ENCODE results near the gene PDZRN3. TPM values are rescaled to one million over a fixed set of nuclear protein-coding genes. Genes with fewer than 3 reads are reported as not detected.
A peak's percentile ranks its signal among the peaks of the same experiment; 100 is the strongest.

PDZRN3 gene
- total RNA-seq, 8 experiments from 2014 or later, result 13.0 to 99.9 (median 18.9) TPM

GRCh38 chr3:73427048-73427706, 197.6 kb downstream of the PDZRN3 start:
- peak in 4 of 8 experiments; percentile 29 to 39 (median 32) for ATAC-seq (replicated peaks in 6 of 8)
- Histone ChIP-seq H3K4me3 (no peak overlapping the region), H3K27ac (no peak overlapping the region), H3K4me1 (replicated peaks in 1 of 2) (peaks cover 24% of the 10 kb centered on the region in 2 donors)
- WGBS, 10 experiments, result 40 to 93% (median 74%) methylated on average over 1 to 9 of the region's 11 CpGs; no CpG with 5 or more reads in 3 of the 10 experiments
- in situ Hi-C loops (cut with MboI; ENCODE audit: low pct_unique_long_range_greater_than_20kb in 2 of 9, low sequenced_read_pairs in 9 of 9, unreplicated experiment in 9 of 9), result loop anchor here in 1 of 9 experiments (25.0 kb wide), 1 partner anchor 315 kb away; no protein-coding TSS in a partner anchor

GRCh38 chr3:73426606-73427005, 198.1 kb downstream of the PDZRN3 start:
- WGBS, 10 experiments, result 0 to 87% (median 68%) methylated on average over 1 to 7 of the region's 7 CpGs; no CpG with 5 or more reads in 2 of the 10 experiments
- peak in 2 of 8 experiments; percentile 31 to 64 for ATAC-seq (replicated peaks in 6 of 8)
- in situ Hi-C loops (cut with MboI; ENCODE audit: low pct_unique_long_range_greater_than_20kb in 2 of 9, low sequenced_read_pairs in 9 of 9, unreplicated experiment in 9 of 9), result loop anchor here in 1 of 9 experiments (25.0 kb wide), 1 partner anchor 314 kb away; no protein-coding TSS in a partner anchor
- peaks cover 19 to 21% of the 10 kb centered on the region in 2 donors for H3K4me1 ChIP-seq (replicated peaks in 1 of 2)
- no peak overlapping the region for H3K27ac ChIP-seq
- no peak overlapping the region for H3K4me3 ChIP-seq

DNA sequence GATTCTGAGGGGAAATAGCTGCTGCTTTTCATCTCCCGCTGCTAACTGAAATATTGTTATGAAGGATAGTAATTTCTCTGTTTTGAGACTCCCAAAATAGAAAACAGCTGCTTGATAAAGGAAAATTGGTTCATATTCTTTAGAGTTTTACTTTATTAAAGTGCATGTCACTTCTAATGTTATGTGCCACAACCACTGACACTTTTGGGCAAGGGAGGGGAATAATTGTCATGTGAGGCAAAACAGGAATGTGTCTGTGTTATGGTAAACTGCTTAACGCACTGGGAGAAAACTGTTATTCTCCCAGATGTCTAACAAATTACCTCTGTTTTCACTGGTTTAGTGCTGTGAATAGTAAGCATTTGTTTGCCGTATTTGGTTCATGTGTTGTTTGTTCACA, 201.6 kb downstream of the PDZRN3 start:
- 14 to 96% (median 80%) methylated on average over 1 to 3 of the region's 3 CpGs; no CpG with 5 or more reads in 1 of the 10 experiments for WGBS, 10 experiments
- in situ Hi-C loops (cut with MboI; ENCODE audit: low pct_unique_long_range_greater_than_20kb in 2 of 9, low sequenced_read_pairs in 9 of 9, unreplicated experiment in 9 of 9), result no loop called here
- peaks cover 24 to 26% of the 10 kb centered on the region in 2 donors for H3K4me1 ChIP-seq (replicated peaks in 1 of 2)
- no peak overlapping the region for H3K27ac ChIP-seq
- ATAC-seq (replicated peaks in 6 of 8), result no peak
- H3K4me3 ChIP-seq, result no peak overlapping the region

DNA sequence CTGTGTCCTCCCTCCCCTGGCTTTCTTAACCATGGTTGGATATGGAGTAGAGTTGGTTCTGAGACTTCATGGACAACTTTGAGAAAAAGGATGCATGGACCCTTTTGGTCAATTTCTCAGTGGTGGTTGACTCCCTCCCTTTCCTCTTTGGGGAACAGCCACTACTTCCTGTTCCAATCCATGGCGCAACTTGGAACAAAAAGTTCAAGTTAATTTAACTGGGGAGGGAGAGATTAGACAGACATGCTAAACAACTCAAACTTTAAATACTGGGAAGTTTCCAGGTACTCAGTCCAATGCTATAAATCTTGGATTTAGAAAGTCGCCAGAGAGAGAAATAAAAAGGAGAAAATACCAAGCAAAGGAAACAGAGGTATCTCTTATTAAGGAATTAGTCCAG, 202.2 kb downstream of the PDZRN3 start:
- no peak for ATAC-seq (replicated peaks in 6 of 8)
- Histone ChIP-seq H3K4me1 (replicated peaks in 1 of 2) (peaks cover 25% of the 10 kb centered on the region in 2 donors), H3K4me3 (no peak overlapping the region), H3K27ac (no peak overlapping the region)
- WGBS, 10 experiments, result 0 to 100% (median 87%) methylated on average over 1 to 2 of the region's 2 CpGs; no CpG with 5 or more reads in 1 of the 10 experiments
- in situ Hi-C loops (cut with MboI; ENCODE audit: low pct_unique_long_range_greater_than_20kb in 2 of 9, low sequenced_read_pairs in 9 of 9, unreplicated experiment in 9 of 9), result no loop called here

DNA sequence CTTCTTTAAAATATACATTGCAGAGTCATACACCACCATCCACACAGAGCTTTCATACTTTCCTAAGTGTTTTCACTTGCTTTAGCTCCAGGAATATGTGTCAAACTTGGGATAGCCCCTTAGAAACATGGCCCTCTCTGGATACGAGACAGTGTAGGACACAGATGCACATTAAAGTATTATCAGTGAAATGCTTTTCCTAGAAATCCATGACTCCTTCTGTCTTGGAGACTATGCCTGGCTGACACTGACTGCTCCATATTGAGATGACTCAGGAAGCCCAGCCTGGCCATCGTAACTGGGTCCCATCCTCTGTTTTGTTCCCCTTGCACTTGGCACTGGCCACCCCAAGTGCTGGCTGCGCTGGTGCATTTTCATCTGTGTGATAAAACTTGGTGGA, 204.8 kb downstream of the PDZRN3 start:
- H3K4me1 ChIP-seq (replicated peaks in 1 of 2), result peaks cover 13 to 14% of the 10 kb centered on the region in 2 donors
- WGBS, 10 experiments, result 29 to 100% (median 85%) methylated on average over 1 to 3 of the region's 3 CpGs; no CpG with 5 or more reads in 2 of the 10 experiments
- in situ Hi-C loops (cut with MboI; ENCODE audit: low pct_unique_long_range_greater_than_20kb in 2 of 9, low sequenced_read_pairs in 9 of 9, unreplicated experiment in 9 of 9), result no loop called here
- no peak overlapping the region for H3K4me3 ChIP-seq
- peak in 1 of 8 experiments; percentile 20 for ATAC-seq (replicated peaks in 6 of 8)
- no peak overlapping the region for H3K27ac ChIP-seq

DNA sequence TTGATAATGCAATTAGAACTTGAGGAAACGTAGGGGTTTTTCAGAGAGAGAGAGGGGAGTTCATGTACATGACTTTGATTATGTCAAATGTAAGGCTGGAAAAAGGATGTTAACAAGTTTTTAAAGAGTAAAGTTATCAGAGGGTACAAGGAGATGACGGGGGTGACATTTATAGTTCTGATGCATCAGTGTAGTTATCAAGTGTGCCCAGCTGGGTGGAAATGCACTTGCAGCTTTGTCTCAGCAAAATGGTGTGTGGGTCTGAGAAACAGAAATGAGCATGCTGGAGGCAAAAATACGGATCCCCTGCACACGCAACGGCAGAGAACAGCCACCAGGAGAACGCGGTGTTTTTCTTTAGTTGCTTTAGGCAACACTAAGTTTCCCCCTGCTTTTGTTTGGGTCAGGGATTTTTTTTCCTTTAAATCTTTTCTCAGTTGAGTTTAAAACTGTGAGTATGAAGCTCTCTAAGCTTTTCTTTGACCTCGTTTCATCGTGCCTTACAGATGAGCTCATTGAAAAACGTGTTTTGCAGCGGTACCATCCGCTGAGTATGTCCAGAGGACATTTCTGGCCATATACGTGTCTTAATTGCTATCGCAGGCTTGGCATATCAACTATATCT, 205.4 kb downstream of the PDZRN3 start:
- H3K4me1 ChIP-seq (replicated peaks in 1 of 2), result peaks cover 13 to 14% of the 10 kb centered on the region in 2 donors
- no peak overlapping the region for H3K27ac ChIP-seq
- in situ Hi-C loops (cut with MboI; ENCODE audit: low pct_unique_long_range_greater_than_20kb in 2 of 9, low sequenced_read_pairs in 9 of 9, unreplicated experiment in 9 of 9), result no loop called here
- no peak overlapping the region for H3K4me3 ChIP-seq
- ATAC-seq (replicated peaks in 6 of 8), result peak in 3 of 8 experiments; percentile 11 to 56 (median 44)
- WGBS, 10 experiments, result 4 to 92% (median 78%) methylated on average over 2 to 14 of the region's 14 CpGs

- H3K4me1 ChIP-seq (replicated peaks in 1 of 2), result peaks cover 13 to 14% of the 10 kb centered on the region in 2 donors
- no peak overlapping the region for H3K27ac ChIP-seq
- in situ Hi-C loops (cut with MboI; ENCODE audit: low pct_unique_long_range_greater_than_20kb in 2 of 9, low sequenced_read_pairs in 9 of 9, unreplicated experiment in 9 of 9), result no loop called here
- H3K4me3 ChIP-seq, result no peak overlapping the region
- WGBS, 10 experiments, result 55 to 83% (median 71%) methylated on average over 2 to 4 of the region's 4 CpGs; no CpG with 5 or more reads in 1 of the 10 experiments
- ATAC-seq (replicated peaks in 6 of 8), result no peak
Measured at GRCh38 chr3:73418681-73419080, 206.1 kb downstream of the PDZRN3 start.

GRCh38 chr3:73415118-73415517, 209.6 kb downstream of the PDZRN3 start:
- no peak overlapping the region for H3K4me3 ChIP-seq
- in situ Hi-C loops (cut with MboI; ENCODE audit: low pct_unique_long_range_greater_than_20kb in 2 of 9, low sequenced_read_pairs in 9 of 9, unreplicated experiment in 9 of 9), result no loop called here
- no peak overlapping the region for H3K27ac ChIP-seq
- no peak for ATAC-seq (replicated peaks in 6 of 8)
- H3K4me1 ChIP-seq (replicated peaks in 1 of 2), result peaks cover 13 to 16% of the 10 kb centered on the region in 2 donors
- WGBS, 10 experiments, result 91 to 100% (median 97%) methylated on average over 1 to 2 of the region's 2 CpGs; no CpG with 5 or more reads in 2 of the 10 experiments

DNA sequence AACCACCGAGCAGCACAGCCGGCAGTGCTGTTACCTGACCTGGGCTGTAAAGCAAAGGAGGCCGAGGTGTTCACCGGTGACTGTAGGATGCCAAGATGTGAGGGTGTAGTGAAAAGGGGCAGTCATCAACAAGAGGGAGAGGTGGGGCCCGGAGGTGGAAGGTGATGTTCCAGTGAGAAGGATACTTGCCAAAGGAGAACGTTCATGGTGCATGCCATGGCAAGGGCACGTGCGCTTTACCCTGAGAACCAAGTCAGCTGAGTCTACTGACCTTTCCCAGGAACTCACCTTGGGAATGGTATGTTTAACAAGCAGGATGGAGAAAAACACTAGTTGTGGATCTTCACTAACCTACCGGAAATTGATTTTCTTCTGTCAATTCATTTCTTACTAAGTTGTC, 211.1 kb downstream of the PDZRN3 start:
- WGBS, 10 experiments, result 69 to 100% (median 96%) methylated on average over 1 to 5 of the region's 9 CpGs; no CpG with 5 or more reads in 5 of the 10 experiments

DNA sequence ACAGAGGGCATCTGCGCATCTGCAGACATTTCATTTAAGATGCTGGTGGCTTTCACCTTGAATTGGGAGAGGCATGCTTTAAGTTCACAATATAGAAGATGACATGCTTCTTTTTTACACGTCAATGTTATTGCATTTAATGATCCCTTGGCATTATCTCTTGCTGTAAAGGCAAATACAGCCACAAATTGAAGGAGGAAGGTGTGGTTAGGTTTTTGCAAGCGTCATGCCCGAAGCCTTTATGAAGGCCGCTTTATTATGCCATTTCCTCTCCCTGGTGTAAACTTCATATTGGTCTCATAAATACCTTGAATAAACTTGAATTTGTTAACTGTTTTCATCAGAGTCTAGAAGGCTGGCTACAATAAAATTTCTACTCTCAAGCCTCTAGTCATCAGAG, 212.7 kb downstream of the PDZRN3 start:
- no peak for ATAC-seq (replicated peaks in 6 of 8)
- in situ Hi-C loops (cut with MboI; ENCODE audit: low pct_unique_long_range_greater_than_20kb in 2 of 9, low sequenced_read_pairs in 9 of 9, unreplicated experiment in 9 of 9), result no loop called here
- Histone ChIP-seq H3K4me3 (no peak overlapping the region), H3K27ac (no peak overlapping the region), H3K4me1 (replicated peaks in 1 of 2) (peaks cover 5 to 21% of the 10 kb centered on the region in 2 donors)
- WGBS, 10 experiments, result 75 to 100% (median 93%) methylated on average over 1 to 5 of the region's 5 CpGs; no CpG with 5 or more reads in 1 of the 10 experiments

More for the DNA sequence above, 211.1 kb downstream of the PDZRN3 start:
- H3K4me1 ChIP-seq (replicated peaks in 1 of 2), result peaks cover 6 to 20% of the 10 kb centered on the region in 2 donors
- H3K4me3 ChIP-seq, result no peak overlapping the region
- H3K27ac ChIP-seq, result no peak overlapping the region
- no peak for ATAC-seq (replicated peaks in 6 of 8)
- in situ Hi-C loops (cut with MboI; ENCODE audit: low pct_unique_long_range_greater_than_20kb in 2 of 9, low sequenced_read_pairs in 9 of 9, unreplicated experiment in 9 of 9), result no loop called here

DNA sequence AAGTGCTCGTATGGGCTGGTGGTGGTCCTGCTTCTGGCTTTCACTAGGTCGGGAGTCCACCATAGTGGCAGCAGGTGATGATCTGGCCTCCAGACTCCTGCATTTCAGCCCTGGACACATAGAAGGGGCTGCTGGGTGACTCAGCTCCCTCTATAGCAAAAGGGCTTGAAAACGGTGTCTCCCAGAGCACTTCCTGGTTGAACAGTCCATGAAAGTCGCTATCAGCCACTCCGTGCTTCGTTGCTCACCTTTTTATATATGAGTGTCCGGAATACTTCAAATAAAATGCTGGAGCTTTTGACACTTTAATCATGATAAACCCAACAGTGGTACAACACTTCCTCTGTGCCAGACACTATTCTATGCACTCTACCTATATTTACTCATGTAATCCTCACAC, 213.2 kb downstream of the PDZRN3 start:
- in situ Hi-C loops (cut with MboI; ENCODE audit: low pct_unique_long_range_greater_than_20kb in 2 of 9, low sequenced_read_pairs in 9 of 9, unreplicated experiment in 9 of 9), result no loop called here
- Histone ChIP-seq H3K4me3 (no peak overlapping the region), H3K27ac (no peak overlapping the region), H3K4me1 (replicated peaks in 1 of 2) (peaks cover 5 to 21% of the 10 kb centered on the region in 2 donors)
- no peak for ATAC-seq (replicated peaks in 6 of 8)
- 61 to 100% (median 85%) methylated on average over 1 to 5 of the region's 7 CpGs; no CpG with 5 or more reads in 3 of the 10 experiments for WGBS, 10 experiments

DNA sequence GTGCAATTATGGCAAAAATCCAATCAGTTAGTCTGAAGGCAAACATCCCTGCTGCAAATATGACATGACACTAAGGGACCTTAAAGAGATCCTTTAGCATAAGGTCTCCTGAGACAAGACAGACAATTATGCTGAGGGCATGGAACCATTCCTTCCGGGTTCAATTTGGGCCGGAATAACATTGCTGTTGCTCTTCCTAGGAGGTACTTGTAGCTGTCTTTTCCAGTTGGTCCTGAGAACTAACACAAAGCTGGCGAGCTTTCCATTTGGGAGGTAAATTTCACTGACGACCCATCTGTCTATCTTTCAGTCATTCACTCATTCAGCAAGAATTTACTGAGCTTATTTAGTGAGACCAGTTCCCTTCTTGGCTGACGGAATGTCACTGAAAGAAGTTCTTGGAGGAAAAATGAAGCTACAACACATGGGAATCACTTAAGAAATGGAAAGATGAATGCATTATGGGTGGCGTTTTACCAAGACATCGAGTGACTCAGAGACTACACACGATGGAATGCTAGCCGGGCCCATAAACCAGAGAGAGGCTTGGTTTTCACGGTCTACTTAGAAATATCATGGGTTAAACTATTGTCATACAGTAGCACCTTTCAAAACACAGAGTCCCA, 215.5 kb downstream of the PDZRN3 start:
- in situ Hi-C loops (cut with MboI; ENCODE audit: low pct_unique_long_range_greater_than_20kb in 2 of 9, low sequenced_read_pairs in 9 of 9, unreplicated experiment in 9 of 9), result no loop called here
- WGBS, 10 experiments, result 0 to 100% (median 88%) methylated on average over 1 to 10 of the region's 10 CpGs
- Histone ChIP-seq H3K27ac (no peak overlapping the region), H3K4me1 (replicated peaks in 1 of 2) (peaks cover 15 to 31% of the 10 kb centered on the region in 2 donors), H3K4me3 (no peak overlapping the region)
- ATAC-seq (replicated peaks in 6 of 8), result peak in 3 of 8 experiments; percentile 36 to 96 (median 88)

DNA sequence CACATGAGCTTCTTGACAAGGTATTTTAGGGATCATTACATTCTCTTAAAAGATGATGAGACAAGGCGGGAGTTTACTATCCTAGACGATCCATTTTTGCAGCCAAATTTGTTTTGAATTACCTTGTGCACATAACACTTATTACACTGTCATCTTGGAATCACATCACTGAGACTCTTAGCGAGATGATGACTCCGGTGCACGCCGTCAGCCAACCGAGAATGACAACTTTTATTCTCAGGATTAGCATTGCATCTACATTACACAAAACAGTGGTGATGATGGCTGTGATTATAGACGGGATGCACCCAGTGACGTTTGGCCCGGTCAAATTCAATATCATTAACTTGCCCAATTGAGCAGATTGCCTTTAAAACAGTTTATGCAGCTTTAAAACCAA, 216.1 kb downstream of the PDZRN3 start:
- Histone ChIP-seq H3K27ac (no peak overlapping the region), H3K4me3 (no peak overlapping the region), H3K4me1 (replicated peaks in 1 of 2) (peaks cover 18 to 34% of the 10 kb centered on the region in 2 donors)
- WGBS, 10 experiments, result 12 to 89% (median 46%) methylated on average over 1 to 10 of the region's 10 CpGs; no CpG with 5 or more reads in 4 of the 10 experiments
- peak in 3 of 8 experiments; percentile 22 to 34 (median 30) for ATAC-seq (replicated peaks in 6 of 8)
- in situ Hi-C loops (cut with MboI; ENCODE audit: low pct_unique_long_range_greater_than_20kb in 2 of 9, low sequenced_read_pairs in 9 of 9, unreplicated experiment in 9 of 9), result no loop called here
